T-helper 2 cell treated with Interferon-gamma antibody and Interleukin-4, amounts not matched to agents 5 μg/mL and 100 μg/mL, for 36 hours (primary cell): ENCODE results near the gene ELL2.
"Not testable (repeated sequence)": the region's sequence is repeated elsewhere in the genome, so short reads cannot be mapped to it uniquely, and the experiment has no call there.

Experiments
- DNase-seq: peaks from one replicate; pipeline ENCODE4 v3.0.0; 2021; ENCODE audit warnings: low spot score
- H3K27ac Mint-ChIP-seq: one replicate; pipeline ENCODE4 v1.8.0; 2021; ENCODE audit warnings: mild to moderate bottlenecking, mixed read lengths
- H3K27me3 Mint-ChIP-seq: one replicate; pipeline ENCODE4 v1.8.0; 2021; ENCODE audit warnings: low read depth, mixed read lengths
- H3K36me3 Mint-ChIP-seq: one replicate; pipeline ENCODE4 v1.8.0; 2021; ENCODE audit warnings: low read depth, mixed read lengths
- H3K4me1 Mint-ChIP-seq: one replicate; pipeline ENCODE4 v1.8.0; 2021; ENCODE audit warnings: low read depth, mixed read lengths
- H3K4me3 Mint-ChIP-seq: one replicate; pipeline ENCODE4 v1.8.0; 2022; ENCODE audit warnings: mild to moderate bottlenecking, moderate library complexity, mixed read lengths
- H3K9me3 Mint-ChIP-seq: one replicate; pipeline ENCODE4 v1.8.0; 2021; ENCODE audit warnings: mixed read lengths

ELL2 gene

GRCh38 chr5:95938766-95939165 lies 22.9 kb downstream of the ELL2 start:
- H3K36me3 Mint-ChIP-seq = peaks cover 2% of the 10 kb centered on the region
- peaks cover 6% of the 10 kb centered on the region for H3K4me1 Mint-ChIP-seq
- H3K27me3 Mint-ChIP-seq = no peaks in the 10 kb centered on the region
- no peak overlapping the region for H3K27ac Mint-ChIP-seq
- no peak for DNase-seq
- no peaks in the 10 kb centered on the region for H3K9me3 Mint-ChIP-seq
- H3K4me3 Mint-ChIP-seq = no peak overlapping the region

GRCh38 chr5:95938347-95938746 lies 23.3 kb downstream of the ELL2 start:
- no peak overlapping the region for H3K4me3 Mint-ChIP-seq
- no peak overlapping the region for H3K27ac Mint-ChIP-seq
- H3K9me3 Mint-ChIP-seq = no peaks in the 10 kb centered on the region
- H3K4me1 Mint-ChIP-seq = peaks cover 6% of the 10 kb centered on the region
- peaks cover 2% of the 10 kb centered on the region for H3K36me3 Mint-ChIP-seq
- DNase-seq = no peak
- H3K27me3 Mint-ChIP-seq = no peaks in the 10 kb centered on the region

DNA sequence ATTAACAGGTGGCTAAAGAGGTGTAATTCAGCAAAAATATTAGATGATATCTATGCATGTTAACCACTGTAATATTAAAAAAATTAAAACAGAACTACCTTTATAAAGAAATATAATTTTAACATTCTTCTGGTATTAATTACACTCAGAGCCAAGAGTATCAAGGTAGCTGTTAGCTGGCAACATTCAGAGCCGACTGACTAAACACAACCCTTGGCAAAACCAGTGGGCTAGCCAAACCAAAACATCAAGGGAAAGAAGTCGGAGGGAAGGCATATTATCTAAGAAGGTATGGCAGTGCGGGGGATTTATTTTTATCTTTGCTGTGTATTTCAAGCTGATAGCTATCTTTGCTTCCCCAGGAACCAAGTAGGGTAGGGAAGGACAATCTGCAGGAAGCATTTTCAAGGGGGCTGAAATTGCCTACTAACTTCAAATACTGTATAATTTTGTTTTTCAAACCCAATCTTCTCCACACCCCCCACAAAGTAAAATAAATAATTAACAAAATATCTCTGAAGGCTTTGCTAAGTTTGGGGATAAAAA lies 24.0 kb downstream of the ELL2 start:
- peaks cover 2% of the 10 kb centered on the region for H3K36me3 Mint-ChIP-seq

GRCh38 chr5:95936812-95937397 lies 24.7 kb downstream of the ELL2 start:
- Mint-ChIP-seq H3K27ac (no peak overlapping the region), H3K9me3 (no peaks in the 10 kb centered on the region), H3K36me3 (peaks cover 2% of the 10 kb centered on the region), H3K4me1 (peaks cover 6% of the 10 kb centered on the region), H3K27me3 (no peaks in the 10 kb centered on the region), H3K4me3 (no peak overlapping the region)
- DNase-seq = no peak

More for the DNA sequence above, 24.0 kb downstream of the ELL2 start:
- Mint-ChIP-seq H3K27ac (no peak overlapping the region), H3K4me1 (peaks cover 6% of the 10 kb centered on the region), H3K9me3 (no peaks in the 10 kb centered on the region), H3K27me3 (no peaks in the 10 kb centered on the region), H3K4me3 (no peak overlapping the region)
- DNase-seq = no peak

DNA sequence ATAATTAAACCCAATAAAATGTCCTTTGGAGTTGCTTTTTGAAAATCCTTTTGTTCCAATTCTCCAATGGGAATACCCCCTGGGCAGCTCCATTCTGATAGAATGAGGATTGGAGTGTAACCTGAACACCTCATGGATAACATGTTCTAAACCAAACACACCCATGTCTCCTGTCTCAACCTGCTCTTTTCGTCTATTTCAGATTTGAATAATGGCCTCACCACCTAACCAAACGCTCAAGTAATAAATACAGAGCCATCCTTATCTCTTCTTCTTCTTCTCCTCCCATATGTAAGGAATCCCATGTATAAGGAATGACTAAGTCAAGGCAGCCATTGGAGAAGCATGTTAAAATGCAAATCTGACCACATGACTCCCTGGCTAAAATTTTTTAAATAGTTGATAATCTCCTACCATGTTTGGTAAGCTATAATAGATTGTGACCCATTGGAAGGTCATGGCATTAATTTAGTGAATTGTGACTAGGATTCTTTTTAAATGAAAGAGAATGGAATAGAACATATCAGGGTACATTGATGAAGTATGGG lies 26.0 kb downstream of the ELL2 start:
- no peak overlapping the region for H3K27ac Mint-ChIP-seq
- peaks cover 11% of the 10 kb centered on the region for H3K4me1 Mint-ChIP-seq
- no peak for DNase-seq
- H3K36me3 Mint-ChIP-seq = peaks cover 8% of the 10 kb centered on the region
- H3K27me3 Mint-ChIP-seq = no peaks in the 10 kb centered on the region
- no peaks in the 10 kb centered on the region for H3K9me3 Mint-ChIP-seq
- H3K4me3 Mint-ChIP-seq = no peak overlapping the region

- Mint-ChIP-seq H3K27me3 (no peaks in the 10 kb centered on the region), H3K36me3 (peaks cover 11% of the 10 kb centered on the region), H3K4me1 (peaks cover 14% of the 10 kb centered on the region), H3K9me3 (no peaks in the 10 kb centered on the region), H3K4me3 (no peak overlapping the region), H3K27ac (no peak overlapping the region)
- DNase-seq = no peak
These were observed 27.3 kb downstream of the ELL2 start for GRCh38 chr5:95934207-95934804.

DNA sequence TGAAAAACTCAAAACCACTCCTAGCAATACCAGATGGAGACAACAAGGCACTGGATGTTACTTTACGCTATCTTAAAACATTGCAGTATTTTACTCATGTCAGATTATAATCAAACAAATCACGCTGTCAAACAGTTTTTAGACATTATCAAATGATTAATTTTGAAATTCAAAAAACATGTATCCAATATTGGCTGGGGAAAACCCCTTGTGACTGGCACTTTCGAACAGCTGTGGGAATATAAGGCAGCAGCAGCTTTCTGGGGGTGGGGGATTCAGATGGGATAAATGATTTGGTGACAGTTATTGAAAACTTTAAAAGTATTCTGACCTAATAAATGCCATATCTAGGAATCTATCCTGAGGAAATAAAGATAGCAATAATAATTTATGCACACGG lies 28.7 kb downstream of the ELL2 start:
- Mint-ChIP-seq H3K27me3 (no peaks in the 10 kb centered on the region), H3K4me1 (peaks cover 23% of the 10 kb centered on the region), H3K36me3 (peaks cover 11% of the 10 kb centered on the region), H3K9me3 (no peaks in the 10 kb centered on the region), H3K4me3 (no peak overlapping the region), H3K27ac (no peak overlapping the region)
- DNase-seq = no peak

DNA sequence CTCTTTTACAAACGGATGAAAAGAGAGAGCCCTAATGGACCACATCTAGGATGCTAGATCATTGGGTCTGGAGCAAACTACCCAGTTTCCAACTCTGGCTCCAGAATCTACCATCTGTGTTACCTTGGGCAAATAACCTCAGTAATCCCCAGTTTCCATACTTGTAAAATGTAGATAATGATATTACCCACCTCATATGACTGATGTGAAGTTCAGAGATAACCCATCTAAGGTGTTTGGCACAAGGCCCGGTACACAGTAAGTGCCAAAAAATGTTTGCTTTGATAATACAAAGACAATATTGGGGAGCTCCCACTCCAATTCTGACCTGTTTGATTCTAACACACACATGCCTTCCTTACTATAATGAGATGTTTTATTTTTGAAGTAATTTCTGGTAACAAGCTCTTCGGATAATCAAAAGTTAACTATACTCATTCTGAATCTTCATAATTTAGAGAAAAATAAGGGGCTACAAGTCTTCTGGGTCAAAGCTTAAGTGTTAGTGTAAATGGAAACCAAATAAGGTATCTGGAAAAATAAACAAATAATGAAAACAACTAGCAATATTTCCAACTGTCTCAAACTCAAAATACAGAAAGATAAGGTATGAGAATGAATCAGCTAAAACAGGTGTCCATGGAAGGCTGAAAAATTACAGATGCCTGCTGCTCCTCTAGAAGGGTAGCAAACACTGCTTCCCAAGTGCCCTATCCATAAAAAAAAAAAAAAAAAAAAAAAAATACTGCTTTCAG lies 30.4 kb downstream of the ELL2 start:
- Mint-ChIP-seq H3K4me1 (peaks cover 28% of the 10 kb centered on the region), H3K27ac (no peak overlapping the region)
- DNase-seq = no peak

GRCh38 chr5:95930141-95930930 lies 31.3 kb downstream of the ELL2 start:
- no peak for DNase-seq
- H3K4me3 Mint-ChIP-seq = no peak overlapping the region
- H3K27me3 Mint-ChIP-seq = no peaks in the 10 kb centered on the region
- H3K27ac Mint-ChIP-seq = no peak overlapping the region
- no peaks in the 10 kb centered on the region for H3K9me3 Mint-ChIP-seq
- H3K36me3 Mint-ChIP-seq = peaks cover 14% of the 10 kb centered on the region
- H3K4me1 Mint-ChIP-seq = peaks cover 33% of the 10 kb centered on the region

More for the DNA sequence above, 30.4 kb downstream of the ELL2 start:
- Mint-ChIP-seq H3K27me3 (no peaks in the 10 kb centered on the region), H3K36me3 (peaks cover 11% of the 10 kb centered on the region), H3K9me3 (no peaks in the 10 kb centered on the region), H3K4me3 (no peak overlapping the region)

DNA sequence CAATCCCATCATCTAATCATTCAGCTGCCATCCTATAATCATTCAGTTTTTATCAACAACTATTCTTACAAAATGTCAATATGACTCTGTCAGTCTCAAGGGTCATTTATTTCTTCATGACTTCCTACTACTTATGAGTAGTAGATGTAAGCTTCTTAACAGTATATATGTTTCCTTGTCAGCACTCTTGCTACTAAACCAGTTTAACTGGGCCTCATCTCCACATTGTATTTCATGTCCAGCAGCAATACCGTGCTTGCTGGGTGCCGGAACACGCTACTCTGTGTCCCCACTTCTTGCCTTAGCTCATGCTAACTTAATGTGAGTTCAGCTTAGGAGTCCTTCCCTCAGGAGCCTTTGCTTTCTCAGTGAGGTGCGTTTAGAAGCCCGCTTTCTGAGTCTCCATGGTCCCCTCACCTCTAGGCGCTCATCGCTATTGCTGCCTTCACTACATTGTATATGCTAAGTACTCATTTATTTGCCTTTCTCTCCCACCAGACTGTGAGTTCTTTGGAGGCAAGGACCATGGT lies 32.9 kb downstream of the ELL2 start:
- Mint-ChIP-seq H3K9me3 (no peaks in the 10 kb centered on the region), H3K4me1 (peaks cover 42% of the 10 kb centered on the region), H3K27me3 (no peaks in the 10 kb centered on the region), H3K36me3 (peaks cover 14% of the 10 kb centered on the region), H3K27ac (peak overlapping the region; percentile 76), H3K4me3 (peak overlapping the region; percentile 35)
- DNase-seq = no peak

DNA sequence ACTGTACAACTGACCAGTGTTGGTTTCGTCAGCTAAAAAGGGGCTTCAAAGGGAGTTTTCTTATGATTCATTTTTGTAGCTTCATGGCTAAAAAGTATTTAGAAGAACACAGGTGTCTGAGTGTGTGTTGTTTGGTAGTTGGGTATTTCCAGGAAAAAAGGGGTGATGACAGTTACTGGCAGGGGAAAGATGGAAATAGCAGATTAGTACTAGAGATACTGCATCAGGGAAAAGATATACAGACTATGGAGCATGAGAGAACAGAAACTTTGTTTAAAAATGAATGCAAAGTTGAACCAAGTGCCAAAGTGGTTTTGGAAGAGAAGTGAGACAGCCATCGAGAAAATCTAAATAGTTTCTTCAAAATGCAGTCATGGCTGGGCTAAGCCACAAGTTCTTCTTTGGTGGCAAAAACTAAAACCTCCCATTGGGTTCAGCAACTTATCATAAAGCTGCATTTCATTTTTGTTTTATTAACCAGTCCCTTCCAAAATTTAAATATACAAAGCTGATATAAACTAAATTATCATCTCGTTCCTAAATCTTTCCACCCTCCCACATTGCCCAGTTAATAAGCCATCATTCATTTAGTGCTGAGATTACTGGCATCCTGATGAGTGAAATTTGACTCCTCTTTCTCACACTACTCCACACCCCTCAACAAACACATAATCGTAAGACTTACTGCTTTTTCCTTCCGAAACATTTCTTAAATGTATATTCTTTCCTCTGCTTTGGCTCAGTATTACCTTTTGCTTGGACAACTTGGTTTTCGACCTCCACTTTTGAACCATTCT lies 33.5 kb downstream of the ELL2 start:
- DNase-seq = no peak
- Mint-ChIP-seq H3K9me3 (no peaks in the 10 kb centered on the region), H3K27ac (peak overlapping the region; percentile 76), H3K27me3 (no peaks in the 10 kb centered on the region), H3K36me3 (peaks cover 14% of the 10 kb centered on the region), H3K4me3 (peak overlapping the region; percentile 35), H3K4me1 (peaks cover 46% of the 10 kb centered on the region)

DNA sequence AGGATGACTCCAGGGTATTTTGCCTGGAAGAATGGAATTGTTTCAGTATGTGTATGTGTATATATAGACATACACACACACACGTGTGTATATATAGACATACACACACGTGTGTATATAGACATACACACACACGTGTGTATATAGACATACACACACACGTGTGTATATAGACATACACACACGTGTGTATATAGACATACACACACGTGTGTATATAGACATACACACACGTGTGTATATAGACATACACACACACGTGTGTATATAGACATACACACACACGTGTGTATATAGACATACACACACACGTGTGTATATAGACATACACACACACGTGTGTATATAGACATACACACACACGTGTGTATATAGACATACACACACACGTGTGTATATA lies 34.4 kb downstream of the ELL2 start:
- H3K9me3 Mint-ChIP-seq, H3K27me3 Mint-ChIP-seq, H3K27ac Mint-ChIP-seq, DNase-seq, H3K4me3 Mint-ChIP-seq: not testable (repeated sequence)
- H3K36me3 Mint-ChIP-seq = peaks cover 14% of the 10 kb centered on the region
- peaks cover 46% of the 10 kb centered on the region for H3K4me1 Mint-ChIP-seq

GRCh38 chr5:95925939-95926338 lies 35.7 kb downstream of the ELL2 start:
- H3K27ac Mint-ChIP-seq = peak overlapping the region; percentile 73

More at GRCh38 chr5:95925939-95926338, 35.7 kb downstream of the ELL2 start:
- peaks cover 41% of the 10 kb centered on the region for H3K4me1 Mint-ChIP-seq
- no peak for DNase-seq
- no peaks in the 10 kb centered on the region for H3K9me3 Mint-ChIP-seq
- H3K36me3 Mint-ChIP-seq = peaks cover 8% of the 10 kb centered on the region
- no peaks in the 10 kb centered on the region for H3K27me3 Mint-ChIP-seq
- peak overlapping the region; percentile 43 for H3K4me3 Mint-ChIP-seq
